Stimulated activated CD4-positive, alpha-beta T cell treated with anti-CD3 and anti-CD28 coated beads, Interleukin-1b, Interleukin-23, amount 100 ng/mL, for 24 hours (primary cell): Measurements from ENCODE around the gene CELF4.

ENCODE experiments used
- DNase-seq, 4 experiments: peaks; one replicate each; pipeline ENCODE4 v3.0.0-alpha.2; 2020; ENCODE audit warnings: low read depth in 4 of 4, low spot score in 1 of 4

Gene CELF4

GRCh38 chr18:37447962-37448888, 117.4 kb downstream of the CELF4 start:
- no peak for DNase-seq

DNA sequence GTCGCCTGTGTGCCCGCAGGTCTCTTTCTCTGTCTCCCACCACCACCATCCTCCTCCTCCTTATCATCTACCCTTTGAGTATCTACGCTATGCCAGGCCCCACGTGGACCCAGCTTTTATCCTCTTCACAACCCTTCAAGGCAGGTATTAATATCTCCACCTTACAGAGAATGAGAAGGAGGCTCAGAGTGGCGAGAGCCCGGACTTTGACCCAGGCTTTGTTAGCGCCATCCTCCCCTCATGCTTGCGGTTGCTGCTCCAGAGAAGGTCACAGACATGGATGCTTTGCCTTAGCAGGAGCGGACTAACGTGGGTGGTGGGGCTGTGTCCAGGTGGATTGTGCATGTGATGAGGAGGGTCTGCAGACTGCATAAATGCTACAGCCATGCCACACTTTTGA, 119.8 kb downstream of the CELF4 start:
- DNase-seq: no peak

DNA sequence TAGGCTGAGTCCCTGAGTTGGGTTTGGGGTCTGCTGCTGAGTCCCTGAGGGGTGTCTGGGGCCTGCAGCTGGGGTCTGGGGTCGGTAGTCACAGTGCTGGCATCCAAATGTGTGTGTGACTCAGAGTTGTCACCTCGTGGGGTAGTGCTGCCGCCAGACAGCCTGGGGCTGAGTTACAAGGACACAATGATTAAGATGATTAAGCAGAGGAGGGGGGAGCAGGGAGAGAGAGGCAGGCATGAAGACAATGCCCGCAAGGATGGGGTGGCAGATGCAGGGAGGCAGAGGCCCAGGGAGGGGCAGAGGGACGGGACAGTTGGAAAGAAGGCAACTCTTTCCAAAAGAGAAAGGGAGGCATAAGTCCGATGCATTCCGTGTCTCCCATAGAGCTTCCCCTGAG, 120.2 kb downstream of the CELF4 start:
- no peak for DNase-seq

DNA sequence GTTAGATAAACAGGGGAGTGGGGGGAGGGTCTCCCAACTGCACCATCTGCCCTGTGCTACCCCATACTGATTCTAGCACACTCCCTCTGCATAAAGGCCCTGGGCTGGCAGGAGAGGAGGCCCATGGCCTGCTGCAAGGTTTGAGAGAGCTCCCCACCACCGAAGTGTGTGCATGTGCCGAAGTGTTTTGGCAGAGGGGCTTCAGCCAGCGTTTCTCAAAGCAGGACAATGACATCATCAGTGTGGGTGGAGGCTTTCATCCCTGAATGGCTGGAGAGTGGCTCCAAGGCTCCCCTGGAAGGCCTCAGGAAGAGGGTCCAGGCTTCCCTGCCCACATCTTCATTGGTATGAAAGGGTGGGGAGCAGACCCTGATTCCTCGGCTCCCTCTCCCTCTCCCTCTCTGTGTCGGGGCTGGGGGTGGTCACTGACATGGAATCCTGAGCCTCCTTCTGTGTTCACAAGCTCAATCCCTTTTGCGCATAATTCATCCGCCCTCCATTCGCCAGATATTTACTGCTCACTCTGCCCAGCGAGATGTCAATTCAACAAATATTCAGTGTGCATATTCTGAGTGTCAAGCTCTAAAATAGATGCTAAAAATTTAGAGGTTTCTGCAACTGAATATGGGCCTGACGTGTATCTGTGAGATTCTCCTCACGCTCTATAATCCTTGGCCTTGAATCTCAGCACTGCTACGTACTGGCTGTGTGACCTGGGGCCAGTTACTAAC, 122.1 kb downstream of the CELF4 start:
- no peak for DNase-seq

DNA sequence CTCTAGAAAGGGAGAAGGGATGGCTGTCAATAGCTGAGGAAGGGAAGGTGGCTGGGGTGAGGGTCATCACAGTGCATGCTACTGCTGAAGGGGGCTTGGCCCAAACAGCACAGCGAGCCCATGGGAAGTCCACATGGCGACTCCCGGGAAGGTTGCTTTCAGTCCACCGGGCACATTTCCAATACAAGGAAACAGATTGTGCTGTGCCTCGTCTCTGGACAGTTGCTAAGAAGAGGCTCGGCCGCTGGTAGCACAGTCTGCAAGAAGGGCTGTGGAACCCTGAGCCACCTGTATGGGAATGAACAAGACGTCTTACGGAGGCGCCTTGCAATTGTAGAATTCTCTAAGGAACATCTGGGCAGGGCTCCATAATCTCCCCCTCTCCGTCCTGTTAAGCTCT, 123.1 kb downstream of the CELF4 start:
- no peak for DNase-seq

DNA sequence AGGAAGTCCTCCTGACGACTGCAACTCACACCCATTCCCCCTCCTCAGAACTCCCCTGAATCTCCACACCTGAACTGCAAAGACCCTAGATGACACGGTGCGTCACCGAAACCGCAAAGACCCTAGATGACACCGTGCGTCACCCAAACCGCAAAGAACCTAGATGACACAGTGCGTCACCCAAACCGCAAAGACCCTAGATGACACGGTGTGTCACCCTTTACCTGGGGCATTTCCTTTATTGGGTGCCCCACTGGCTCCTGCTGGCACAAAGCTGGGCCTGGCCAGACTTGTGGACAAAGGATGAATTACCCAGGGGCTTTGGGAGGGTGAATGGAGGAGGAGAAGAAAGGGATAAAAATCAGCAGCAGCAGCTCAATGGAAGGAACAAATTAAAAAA, 123.8 kb downstream of the CELF4 start:
- no peak for DNase-seq

- DNase-seq: no peak
Measured at GRCh38 chr18:37440206-37440605, 125.4 kb downstream of the CELF4 start.

GRCh38 chr18:37438417-37439180, 127.0 kb downstream of the CELF4 start:
- no peak for DNase-seq

GRCh38 chr18:37435996-37436395, 129.6 kb downstream of the CELF4 start:
- no peak for DNase-seq

- no peak for DNase-seq
Measured at GRCh38 chr18:37435150-37435867, 130.3 kb downstream of the CELF4 start.

GRCh38 chr18:37434161-37434860, 131.3 kb downstream of the CELF4 start:
- DNase-seq: no peak

- DNase-seq: no peak
Measured at GRCh38 chr18:37432436-37433195, 133.0 kb downstream of the CELF4 start.

GRCh38 chr18:37430357-37431076, 135.1 kb downstream of the CELF4 start:
- no peak for DNase-seq

GRCh38 chr18:37429791-37430190, 135.8 kb downstream of the CELF4 start:
- DNase-seq: no peak

GRCh38 chr18:37428288-37428974, 137.2 kb downstream of the CELF4 start:
- DNase-seq: no peak

DNA sequence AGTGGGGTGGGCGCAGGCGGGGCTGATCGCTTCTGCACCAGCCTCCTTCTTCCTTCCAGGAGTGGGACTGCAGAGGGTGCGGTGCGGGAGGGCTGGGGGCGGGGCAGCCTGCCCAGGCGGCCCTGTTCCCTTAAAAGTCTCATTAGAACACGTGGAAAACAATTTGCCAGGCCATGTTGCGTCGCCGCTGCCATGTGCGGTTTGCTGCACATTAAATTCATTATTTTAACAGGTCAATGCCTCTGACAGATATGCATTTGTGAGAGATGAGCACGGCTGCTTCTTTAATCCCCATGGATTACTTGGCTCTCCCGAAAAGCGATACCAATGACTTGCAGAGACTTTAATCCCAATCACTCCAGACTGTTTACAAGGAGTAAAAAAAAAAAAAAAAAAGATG, 139.0 kb downstream of the CELF4 start:
- no peak for DNase-seq

DNA sequence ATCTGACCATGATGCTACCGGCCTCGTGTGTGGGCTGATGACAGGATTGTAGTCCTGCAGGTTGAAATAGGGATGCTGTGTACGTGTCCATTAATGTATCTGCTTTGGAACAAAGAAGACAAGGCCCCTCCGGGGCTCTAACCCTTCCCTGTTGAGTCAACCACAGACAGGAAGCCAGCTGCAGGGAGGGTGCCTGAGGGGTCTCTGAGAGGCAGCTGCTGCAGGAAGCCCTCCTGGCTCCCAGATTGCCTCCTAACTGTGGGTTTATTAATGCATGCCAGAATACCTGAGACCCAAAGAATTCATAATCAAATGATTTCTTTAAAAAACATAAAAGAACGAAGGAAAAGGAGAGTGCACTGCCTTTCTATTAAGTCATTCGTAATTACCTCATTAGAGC, 140.4 kb downstream of the CELF4 start:
- DNase-seq: no peak

- no peak for DNase-seq
Measured at GRCh38 chr18:37424507-37424906, 141.1 kb downstream of the CELF4 start.
